IMR-90 (cell line): ENCODE measurements around the gene SYNPO. TPM values are rescaled to one million over a fixed set of nuclear protein-coding genes. Genes with fewer than 3 reads are reported as not detected.
A peak's percentile ranks its signal among the peaks of the same experiment; 100 is the strongest.

Source experiments
- ATAC-seq: fragments of 200-7000 bp; cut with Tn5 transposase; 2 replicates; pipeline ENCODE4 v1.9.1; 2020; ENCODE audit warnings: low read depth, mild to moderate bottlenecking, moderate library complexity
- BruUV-seq: library from RNA; stranded (reverse); fragments of 400-500 nt; replicated peaks from 2 replicates; lab custom pipeline; 2021; lab: Mats Ljungman, UMichigan
- CTCF ChIA-PET: fragments of 300-600 bp; formaldehyde crosslinking; extraction: SDS; loops from one replicate; lab custom pipeline; 2021; ENCODE audit warnings: antibody characterized with exemption; lab: Yijun Ruan, JAX
- POLR2A ChIA-PET: fragments of 300-600 bp; sonication (Branson Sonifier 250); formaldehyde crosslinking; loops from one replicate; lab custom pipeline; 2022; ENCODE audit warnings: antibody characterized with exemption; ENCODE audit not compliant: unreplicated experiment; lab: Charles Lee
- DNase-seq: peaks from one replicate; pipeline ENCODE4 v3.0.0; 2013
- H2AFZ ChIP-seq: replicated peaks from 2 replicates; pipeline ENCODE3; 2013; ENCODE audit warnings: low read length, mild to moderate bottlenecking; ENCODE audit not compliant: poor library complexity
- H2AK5ac ChIP-seq: 2 replicates; pipeline ENCODE4 v1.6.1; 2013; ENCODE audit warnings: low read depth, low read length, inconsistent platforms
- H2AK9ac ChIP-seq: replicated peaks from 2 replicates; pipeline ENCODE3; 2013; ENCODE audit warnings: mild to moderate bottlenecking, low read depth, low read length, moderate library complexity; ENCODE audit not compliant: poor library complexity
- H2BK120ac ChIP-seq: 2 replicates; pipeline ENCODE4 v1.6.1; 2013; ENCODE audit warnings: low read depth, low read length, inconsistent platforms
- H2BK15ac ChIP-seq: 3 replicates; pipeline ENCODE4 v1.6.1; 2013; ENCODE audit warnings: low read depth, low read length, inconsistent platforms
- H2BK20ac ChIP-seq: 2 replicates; pipeline ENCODE4 v1.6.1; 2013; ENCODE audit warnings: low read depth, mild to moderate bottlenecking, inconsistent platforms, low read length, moderate library complexity
- H2BK5ac ChIP-seq: 2 replicates; pipeline ENCODE4 v1.6.1; 2013; ENCODE audit warnings: mild to moderate bottlenecking, low read depth, low read length, inconsistent platforms; ENCODE audit not compliant: poor library complexity, severe bottlenecking
- H3K14ac ChIP-seq: replicated peaks from 2 replicates; pipeline ENCODE4 v1.6.1; 2013; ENCODE audit warnings: low read depth, low read length, inconsistent platforms
- H3K18ac ChIP-seq: 2 replicates; pipeline ENCODE4 v1.6.1; 2013; ENCODE audit warnings: low read depth, low read length, control low read depth
- H3K23ac ChIP-seq: 2 replicates; pipeline ENCODE4 v1.6.1; 2013; ENCODE audit warnings: low read depth, low read length, inconsistent platforms
- H3K27ac ChIP-seq: 2 replicates; pipeline ENCODE4 v1.5.1; 2013; ENCODE audit warnings: mild to moderate bottlenecking, control low read depth, low read length; ENCODE audit not compliant: insufficient read depth
- H3K27me3 ChIP-seq: 2 replicates; pipeline ENCODE4 v1.6.1; 2013; ENCODE audit warnings: low read length; ENCODE audit not compliant: control insufficient read depth, insufficient read depth
- H3K36me3 ChIP-seq: 2 replicates; pipeline ENCODE4 v1.6.1; 2013; ENCODE audit warnings: low read length, mixed read lengths; ENCODE audit not compliant: control insufficient read depth, insufficient read depth
- H3K4ac ChIP-seq: 2 replicates; pipeline ENCODE4 v1.6.1; 2013; ENCODE audit warnings: low read depth, low read length, inconsistent platforms
- H3K4me1 ChIP-seq: 2 replicates; pipeline ENCODE4 v1.6.1; 2013; ENCODE audit warnings: low read length, mixed read lengths; ENCODE audit not compliant: control insufficient read depth, insufficient read depth
- H3K4me2 ChIP-seq: 2 replicates; pipeline ENCODE4 v1.6.1; 2013; ENCODE audit warnings: low read depth, mild to moderate bottlenecking, control low read depth, low read length, moderate library complexity
- H3K4me3 ChIP-seq: 2 replicates; pipeline ENCODE4 v1.5.1; 2013; ENCODE audit warnings: low read depth, mild to moderate bottlenecking, control low read depth, low read length, moderate library complexity; ENCODE audit not compliant: insufficient read depth
- H3K56ac ChIP-seq: 2 replicates; pipeline ENCODE4 v1.6.1; 2013; ENCODE audit warnings: low read length, inconsistent platforms; ENCODE audit not compliant: insufficient read depth; ENCODE audit errors: extremely low read depth
- H3K79me1 ChIP-seq, 2 experiments: 2 replicates each; pipeline ENCODE4 v1.6.1; 2013; ENCODE audit warnings: low read length in 2 of 2, inconsistent platforms in 1 of 2, low read depth in 1 of 2
- H3K9ac ChIP-seq: 2 replicates; pipeline ENCODE4 v1.6.1; 2013; ENCODE audit warnings: low read depth, low read length, control low read depth
- H3K9me1 ChIP-seq: 2 replicates; pipeline ENCODE4 v1.6.1; 2013; ENCODE audit warnings: low read length, inconsistent platforms; ENCODE audit not compliant: insufficient read depth
- H3K9me3 ChIP-seq: 2 replicates; pipeline ENCODE4 v1.6.1; 2013; ENCODE audit warnings: low read length; ENCODE audit not compliant: control insufficient read depth, insufficient read depth
- H4K20me1 ChIP-seq: 2 replicates; pipeline ENCODE4 v1.6.1; 2013; ENCODE audit warnings: low read length, inconsistent platforms; ENCODE audit not compliant: insufficient read depth
- H4K5ac ChIP-seq: 2 replicates; pipeline ENCODE4 v1.6.1; 2013; ENCODE audit warnings: mild to moderate bottlenecking, low read depth, low read length, control low read depth
- H4K8ac ChIP-seq, 2 experiments: 2 replicates each; pipeline ENCODE4 v1.6.1; 2013; ENCODE audit warnings: low read depth in 2 of 2, low read length in 2 of 2, control low read depth in 1 of 2, inconsistent platforms in 1 of 2
- H4K91ac ChIP-seq: 2 replicates; pipeline ENCODE4 v1.6.1; 2013; ENCODE audit warnings: low read depth, low read length, inconsistent platforms; ENCODE audit not compliant: insufficient read depth
- CTCF ChIP-seq: conservative IDR thresholded peaks from 2 replicates; pipeline ENCODE4 v1.5.1; 2012; ENCODE audit warnings: mild to moderate bottlenecking, low read depth, low read length, improper control_type of control experiment
- MAFK ChIP-seq: IDR thresholded peaks from 2 replicates; pipeline ENCODE4 v1.6.1; 2012; ENCODE audit warnings: low read depth, low read length, improper control_type of control experiment
- WGBS, 2 experiments: methylation state at CpG; one replicate each; pipeline versions ENCODE4 v1.1.5 to v1.1.7; 2013; ENCODE audit warnings: missing lambda C conversion rate in 2 of 2; ENCODE audit not compliant: insufficient read length in 1 of 2; ENCODE audit errors: extremely low coverage in 2 of 2; 5-methylcytosine and 5-hydroxymethylcytosine counted together
- dilution Hi-C: fragments of 300-500 bp; cut with HindIII; formaldehyde crosslinking; loops from one replicate; pipeline ENCODE4 v1.14.3; 2018; ENCODE audit warnings: low sequenced_read_pairs; ENCODE audit not compliant: unreplicated experiment
- in situ Hi-C: fragments of 300-500 bp; cut with MboI; formaldehyde crosslinking; loops from 3 replicates; pipeline ENCODE4 v1.14.3; 2019; ENCODE audit warnings: low sequenced_read_pairs, inconsistent platforms, mixed read lengths
- intact Hi-C: fragments of 100-400 bp; cut with micrococcal nuclease; formaldehyde crosslinking; loops from 2 replicates; pipeline ENCODE4 v1.10.0; 2022
- polyA plus RNA-seq, 3 experiments: library from polyadenylated mRNA; depleted of rRNA; stranded (reverse); fragments of >200 nt; gene quantifications; 2 replicates each; pipeline ENCODE4 v1.2.3, GENCODE V29; 2012; ENCODE audit warnings: low replicate concordance in 1 of 3
- total RNA-seq: library from RNA; depleted of rRNA; stranded (reverse); fragments of >200 nt; gene quantifications from 2 replicates; pipeline ENCODE4 v1.2.3, GENCODE V29; 2012
- TF ChIP-seq, protein P1 (sequence below): fragments of 150-350 bp; IDR thresholded peaks from 2 replicates; pipeline ENCODE4 v1.6.1; 2016; ENCODE audit warnings: low read depth, mild to moderate bottlenecking, low read length, moderate library complexity, borderline replicate concordance

The SYNPO gene
- total and polyA plus RNA-seq, 2 of the 4 experiments (the other 2 are of a cell fraction), result 3.0 to 24.8 TPM

DNA sequence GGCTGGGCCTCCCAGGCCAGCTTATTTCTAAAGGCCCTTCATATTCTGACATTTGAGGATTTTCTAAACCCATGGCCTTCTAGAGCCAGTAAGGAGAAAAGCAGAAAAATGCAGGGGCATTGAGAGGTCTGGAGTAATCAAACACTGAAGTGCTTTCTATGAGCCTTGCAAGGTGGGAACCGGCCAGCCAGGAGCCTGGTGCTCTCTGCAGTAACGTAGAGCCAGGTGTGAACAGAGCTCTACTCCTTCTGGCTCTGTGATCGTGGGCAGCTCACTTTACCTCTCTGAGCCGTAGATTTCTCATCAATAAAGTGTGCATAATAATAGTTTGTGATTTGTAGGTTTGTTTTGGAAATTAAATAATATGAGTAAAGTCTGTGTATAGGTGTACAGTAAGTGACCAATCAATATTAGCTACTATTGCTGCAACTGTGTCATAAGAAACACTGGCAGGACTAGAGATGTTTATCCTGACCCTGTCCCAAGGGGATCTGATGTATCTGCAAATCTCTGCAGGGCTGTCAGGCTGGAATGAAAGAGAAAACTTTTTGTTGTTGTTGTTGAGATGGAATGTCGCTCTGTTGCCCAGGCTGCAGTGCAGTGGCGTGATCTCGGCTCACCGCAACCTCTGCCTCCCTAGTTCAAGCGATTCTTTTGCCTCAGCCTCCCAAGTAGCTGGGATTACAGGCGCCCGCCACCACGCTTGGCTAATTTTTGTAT lies 2.7 kb downstream of the SYNPO start (continued):
- TF ChIP-seq CTCF, result no peak

GRCh38 chr5:150644058-150644457 lies 3.6 kb downstream of the SYNPO start:
- Histone ChIP-seq H3K4ac (peak overlapping the region; percentile 52), H3K9me3 (no peaks in the 10 kb centered on the region), H4K91ac (peak overlapping the region; percentile 60), H4K5ac (peak overlapping the region; percentile 17; the same call in 1 of the 2 replicates), H2BK15ac (peak overlapping the region; percentile 67; the same call in 1 of the 3 replicates), H2BK5ac (no peak overlapping the region), H3K9ac (peak overlapping the region; percentile 24; the same call in 1 of the 2 replicates), H3K79me1 (peaks cover 19 to 63% of the 10 kb centered on the region in 2 experiments), H2BK120ac (peak overlapping the region; percentile 48), H3K56ac (no peak overlapping the region), H3K4me3 (no peak overlapping the region), H2AFZ (no peak overlapping the region), H3K27ac (no peak overlapping the region; the same call in 1 of the 2 replicates), H2AK9ac (no peak overlapping the region), H3K4me2 (peak overlapping the region; percentile 19), H4K8ac (peak overlapping the region; percentile 11 to 43; a peak in 1 of 4 replicates), H2BK20ac (peak overlapping the region; percentile 6; the same call in 1 of the 2 replicates), H3K9me1 (peaks cover 32% of the 10 kb centered on the region), H3K36me3 (peaks cover 16% of the 10 kb centered on the region), H3K18ac (peak overlapping the region; percentile 58), H3K27me3 (no peaks in the 10 kb centered on the region), H2AK5ac (peak overlapping the region; percentile 65; the same call in 1 of the 2 replicates), H3K23ac (peak overlapping the region; percentile 39; the same call in 1 of the 2 replicates), H3K14ac (peak overlapping the region; percentile 34), H4K20me1 (peaks cover 39% of the 10 kb centered on the region), H3K4me1 (peaks cover 40% of the 10 kb centered on the region)
- ChIA-PET POLR2A (interaction anchor here (1.0 kb wide), 1 partner anchor 10 kb away, joined by 3 read pairs; no protein-coding TSS in a partner anchor), CTCF (interaction anchor here (0.6 to 1.1 kb wide), 2 partner anchors 14 to 99 kb away, joined by 3 read pairs; no protein-coding TSS in a partner anchor)
- in situ Hi-C loops (no loop called here), dilution Hi-C loops (no loop called here), intact Hi-C loops (loop anchor here (5.0 kb wide), 1 partner anchor 172 kb away; no protein-coding TSS in a partner anchor)
- BruUV-seq, result no TSS peak
- DNase-seq (no peak), ATAC-seq (no peak)
- WGBS, 2 experiments, result 83% methylated on average over 4 of the region's 5 CpGs; no CpG with 5 or more reads in 1 of the 2 experiments
- TF ChIP-seq MAFK, result peak; percentile 33; the same call in 1 of the 2 replicates
- TF ChIP-seq, protein P1, sequence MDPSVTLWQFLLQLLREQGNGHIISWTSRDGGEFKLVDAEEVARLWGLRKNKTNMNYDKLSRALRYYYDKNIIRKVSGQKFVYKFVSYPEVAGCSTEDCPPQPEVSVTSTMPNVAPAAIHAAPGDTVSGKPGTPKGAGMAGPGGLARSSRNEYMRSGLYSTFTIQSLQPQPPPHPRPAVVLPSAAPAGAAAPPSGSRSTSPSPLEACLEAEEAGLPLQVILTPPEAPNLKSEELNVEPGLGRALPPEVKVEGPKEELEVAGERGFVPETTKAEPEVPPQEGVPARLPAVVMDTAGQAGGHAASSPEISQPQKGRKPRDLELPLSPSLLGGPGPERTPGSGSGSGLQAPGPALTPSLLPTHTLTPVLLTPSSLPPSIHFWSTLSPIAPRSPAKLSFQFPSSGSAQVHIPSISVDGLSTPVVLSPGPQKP, result no peak
